IMR-90 (cell line): ENCODE results near the gene POLR2E. TPM values are rescaled to one million over a fixed set of nuclear protein-coding genes. Genes with fewer than 3 reads are reported as not detected.

ENCODE experiments used
- ATAC-seq: fragments of 200-7000 bp; cut with Tn5 transposase; 2 replicates; pipeline ENCODE4 v1.9.1; 2020; ENCODE audit warnings: low read depth, mild to moderate bottlenecking, moderate library complexity
- BruUV-seq: library from RNA; stranded (reverse); fragments of 400-500 nt; replicated peaks from 2 replicates; lab custom pipeline; 2021; lab: Mats Ljungman, UMichigan
- CTCF ChIA-PET: fragments of 300-600 bp; formaldehyde crosslinking; extraction: SDS; loops from one replicate; lab custom pipeline; 2021; ENCODE audit warnings: antibody characterized with exemption; lab: Yijun Ruan, JAX
- POLR2A ChIA-PET: fragments of 300-600 bp; sonication (Branson Sonifier 250); formaldehyde crosslinking; loops from one replicate; lab custom pipeline; 2022; ENCODE audit warnings: antibody characterized with exemption; ENCODE audit not compliant: unreplicated experiment; lab: Charles Lee
- DNase-seq: peaks from one replicate; pipeline ENCODE4 v3.0.0; 2013
- H2AFZ ChIP-seq: replicated peaks from 2 replicates; pipeline ENCODE3; 2013; ENCODE audit warnings: low read length, mild to moderate bottlenecking; ENCODE audit not compliant: poor library complexity
- H2AK5ac ChIP-seq: 2 replicates; pipeline ENCODE4 v1.6.1; 2013; ENCODE audit warnings: low read depth, low read length, inconsistent platforms
- H2AK9ac ChIP-seq: replicated peaks from 2 replicates; pipeline ENCODE3; 2013; ENCODE audit warnings: mild to moderate bottlenecking, low read depth, low read length, moderate library complexity; ENCODE audit not compliant: poor library complexity
- H2BK120ac ChIP-seq: 2 replicates; pipeline ENCODE4 v1.6.1; 2013; ENCODE audit warnings: low read depth, low read length, inconsistent platforms
- H2BK15ac ChIP-seq: 3 replicates; pipeline ENCODE4 v1.6.1; 2013; ENCODE audit warnings: low read depth, low read length, inconsistent platforms
- H2BK20ac ChIP-seq: 2 replicates; pipeline ENCODE4 v1.6.1; 2013; ENCODE audit warnings: low read depth, mild to moderate bottlenecking, inconsistent platforms, low read length, moderate library complexity
- H2BK5ac ChIP-seq: 2 replicates; pipeline ENCODE4 v1.6.1; 2013; ENCODE audit warnings: mild to moderate bottlenecking, low read depth, low read length, inconsistent platforms; ENCODE audit not compliant: poor library complexity, severe bottlenecking
- H3K14ac ChIP-seq: replicated peaks from 2 replicates; pipeline ENCODE4 v1.6.1; 2013; ENCODE audit warnings: low read depth, low read length, inconsistent platforms
- H3K18ac ChIP-seq: 2 replicates; pipeline ENCODE4 v1.6.1; 2013; ENCODE audit warnings: low read depth, low read length, control low read depth
- H3K23ac ChIP-seq: 2 replicates; pipeline ENCODE4 v1.6.1; 2013; ENCODE audit warnings: low read depth, low read length, inconsistent platforms
- H3K27ac ChIP-seq: 2 replicates; pipeline ENCODE4 v1.5.1; 2013; ENCODE audit warnings: mild to moderate bottlenecking, control low read depth, low read length; ENCODE audit not compliant: insufficient read depth
- H3K27me3 ChIP-seq: 2 replicates; pipeline ENCODE4 v1.6.1; 2013; ENCODE audit warnings: low read length; ENCODE audit not compliant: control insufficient read depth, insufficient read depth
- H3K36me3 ChIP-seq: 2 replicates; pipeline ENCODE4 v1.6.1; 2013; ENCODE audit warnings: low read length, mixed read lengths; ENCODE audit not compliant: control insufficient read depth, insufficient read depth
- H3K4ac ChIP-seq: 2 replicates; pipeline ENCODE4 v1.6.1; 2013; ENCODE audit warnings: low read depth, low read length, inconsistent platforms
- H3K4me1 ChIP-seq: 2 replicates; pipeline ENCODE4 v1.6.1; 2013; ENCODE audit warnings: low read length, mixed read lengths; ENCODE audit not compliant: control insufficient read depth, insufficient read depth
- H3K4me2 ChIP-seq: 2 replicates; pipeline ENCODE4 v1.6.1; 2013; ENCODE audit warnings: low read depth, mild to moderate bottlenecking, control low read depth, low read length, moderate library complexity
- H3K4me3 ChIP-seq: 2 replicates; pipeline ENCODE4 v1.5.1; 2013; ENCODE audit warnings: low read depth, mild to moderate bottlenecking, control low read depth, low read length, moderate library complexity; ENCODE audit not compliant: insufficient read depth
- H3K56ac ChIP-seq: 2 replicates; pipeline ENCODE4 v1.6.1; 2013; ENCODE audit warnings: low read length, inconsistent platforms; ENCODE audit not compliant: insufficient read depth; ENCODE audit errors: extremely low read depth
- H3K79me1 ChIP-seq, 2 experiments: 2 replicates each; pipeline ENCODE4 v1.6.1; 2013; ENCODE audit warnings: low read length in 2 of 2, inconsistent platforms in 1 of 2, low read depth in 1 of 2
- H3K9ac ChIP-seq: 2 replicates; pipeline ENCODE4 v1.6.1; 2013; ENCODE audit warnings: low read depth, low read length, control low read depth
- H3K9me1 ChIP-seq: 2 replicates; pipeline ENCODE4 v1.6.1; 2013; ENCODE audit warnings: low read length, inconsistent platforms; ENCODE audit not compliant: insufficient read depth
- H3K9me3 ChIP-seq: 2 replicates; pipeline ENCODE4 v1.6.1; 2013; ENCODE audit warnings: low read length; ENCODE audit not compliant: control insufficient read depth, insufficient read depth
- H4K20me1 ChIP-seq: 2 replicates; pipeline ENCODE4 v1.6.1; 2013; ENCODE audit warnings: low read length, inconsistent platforms; ENCODE audit not compliant: insufficient read depth
- H4K5ac ChIP-seq: 2 replicates; pipeline ENCODE4 v1.6.1; 2013; ENCODE audit warnings: mild to moderate bottlenecking, low read depth, low read length, control low read depth
- H4K8ac ChIP-seq, 2 experiments: 2 replicates each; pipeline ENCODE4 v1.6.1; 2013; ENCODE audit warnings: low read depth in 2 of 2, low read length in 2 of 2, control low read depth in 1 of 2, inconsistent platforms in 1 of 2
- H4K91ac ChIP-seq: 2 replicates; pipeline ENCODE4 v1.6.1; 2013; ENCODE audit warnings: low read depth, low read length, inconsistent platforms; ENCODE audit not compliant: insufficient read depth
- BHLHE40 ChIP-seq: fragments of 150-350 bp; IDR thresholded peaks from 2 replicates; pipeline ENCODE4 v1.6.1; 2016; ENCODE audit warnings: mild to moderate bottlenecking, low read depth, low read length
- WGBS, 2 experiments: methylation state at CpG; one replicate each; pipeline versions ENCODE4 v1.1.5 to v1.1.7; 2013; ENCODE audit warnings: missing lambda C conversion rate in 2 of 2; ENCODE audit not compliant: insufficient read length in 1 of 2; ENCODE audit errors: extremely low coverage in 2 of 2; 5-methylcytosine and 5-hydroxymethylcytosine counted together
- dilution Hi-C: fragments of 300-500 bp; cut with HindIII; formaldehyde crosslinking; loops from one replicate; pipeline ENCODE4 v1.14.3; 2018; ENCODE audit warnings: low sequenced_read_pairs; ENCODE audit not compliant: unreplicated experiment
- in situ Hi-C: fragments of 300-500 bp; cut with MboI; formaldehyde crosslinking; loops from 3 replicates; pipeline ENCODE4 v1.14.3; 2019; ENCODE audit warnings: low sequenced_read_pairs, inconsistent platforms, mixed read lengths
- intact Hi-C: fragments of 100-400 bp; cut with micrococcal nuclease; formaldehyde crosslinking; loops from 2 replicates; pipeline ENCODE4 v1.10.0; 2022
- polyA plus RNA-seq, 3 experiments: library from polyadenylated mRNA; depleted of rRNA; stranded (reverse); fragments of >200 nt; gene quantifications; 2 replicates each; pipeline ENCODE4 v1.2.3, GENCODE V29; 2012; ENCODE audit warnings: low replicate concordance in 1 of 3
- total RNA-seq: library from RNA; depleted of rRNA; stranded (reverse); fragments of >200 nt; gene quantifications from 2 replicates; pipeline ENCODE4 v1.2.3, GENCODE V29; 2012

POLR2E gene
- total and polyA plus RNA-seq, 2 of the 4 experiments (the other 2 are of a cell fraction), result 294 to 391 TPM

GRCh38 chr19:1045247-1045603, 50.0 kb downstream of the POLR2E start:
- H3K9me1 ChIP-seq, result no peaks in the 10 kb centered on the region
- H3K14ac ChIP-seq, result no peak overlapping the region
- no peaks in the 10 kb centered on the region for H3K27me3 ChIP-seq
- DNase-seq, result no peak
- no peak overlapping the region for H2BK120ac ChIP-seq
- ATAC-seq, result no peak
- H3K4me1 ChIP-seq, result peaks cover 7% of the 10 kb centered on the region; the same call in 1 of the 2 replicates
- CTCF ChIA-PET, result no interaction called here
- POLR2A ChIA-PET, result no interaction called here
- no peak overlapping the region for H2AK9ac ChIP-seq
- H3K36me3 ChIP-seq, result no peaks in the 10 kb centered on the region
- no peak overlapping the region for H4K5ac ChIP-seq
- no peak overlapping the region for H3K4me2 ChIP-seq
- no peak overlapping the region for H3K18ac ChIP-seq
- no peak overlapping the region for H2AK5ac ChIP-seq
- H3K27ac ChIP-seq, result no peak overlapping the region
- H2BK5ac ChIP-seq, result no peak overlapping the region
- no peak overlapping the region for H3K56ac ChIP-seq
- 69% methylated on average over 3 of the region's 10 CpGs; no CpG with 5 or more reads in 1 of the 2 experiments for WGBS, 2 experiments
- in situ Hi-C loops (no loop called here), intact Hi-C loops (no loop called here), dilution Hi-C loops (no loop called here)
- no TSS peak for BruUV-seq
- H3K4me3 ChIP-seq, result no peak overlapping the region
- H3K9me3 ChIP-seq, result no peaks in the 10 kb centered on the region
- no peak overlapping the region for H2AFZ ChIP-seq
- no peak for TF ChIP-seq BHLHE40
- no peak overlapping the region for H3K23ac ChIP-seq
- H2BK15ac ChIP-seq, result no peak overlapping the region
- no peak overlapping the region for H4K8ac ChIP-seq
- no peak overlapping the region for H3K4ac ChIP-seq
- H3K79me1 ChIP-seq, result no peaks in the 10 kb centered on the region
- H3K9ac ChIP-seq, result no peak overlapping the region
- no peak overlapping the region for H2BK20ac ChIP-seq
- no peak overlapping the region for H4K91ac ChIP-seq
- no peaks in the 10 kb centered on the region; the same call in none of the 2 replicates for H4K20me1 ChIP-seq
